ENCODE measurements around the gene NTSR1. TPM values are rescaled to one million over a fixed set of nuclear protein-coding genes. Genes with fewer than 3 reads are reported as not detected.

NTSR1 gene
- total RNA-seq, 1 experiment from 2014 or later = 78.7 TPM

GRCh38 chr20:62770111-62770910, 61.7 kb downstream of the NTSR1 start:
- no peak for DNase-seq (ENCODE audit: low spot score)

GRCh38 chr20:62770916-62771315, 62.3 kb downstream of the NTSR1 start:
- DNase-seq (ENCODE audit: low spot score) = no peak

- DNase-seq (ENCODE audit: low spot score) = no peak
Observed at GRCh38 chr20:62771396-62772102, 62.9 kb downstream of the NTSR1 start.

GRCh38 chr20:62772103-62772611, 63.5 kb downstream of the NTSR1 start:
- no peak for DNase-seq (ENCODE audit: low spot score)

GRCh38 chr20:62772619-62772989, 64.0 kb downstream of the NTSR1 start:
- DNase-seq (ENCODE audit: low spot score) = no peak

- no peak for DNase-seq (ENCODE audit: low spot score)
Observed at GRCh38 chr20:62772990-62773844, 64.6 kb downstream of the NTSR1 start.

- DNase-seq (ENCODE audit: low spot score) = no peak
Observed at GRCh38 chr20:62773845-62774714, 65.4 kb downstream of the NTSR1 start.

GRCh38 chr20:62774762-62775161, 66.1 kb downstream of the NTSR1 start:
- DNase-seq (ENCODE audit: low spot score) = no peak

- DNase-seq (ENCODE audit: low spot score) = no peak
Observed at GRCh38 chr20:62775206-62775605, 66.6 kb downstream of the NTSR1 start.

- no peak for DNase-seq (ENCODE audit: low spot score)
Observed at GRCh38 chr20:62776035-62776691, 67.5 kb downstream of the NTSR1 start.

GRCh38 chr20:62776692-62777527, 68.3 kb downstream of the NTSR1 start:
- DNase-seq (ENCODE audit: low spot score) = peak; percentile 90

GRCh38 chr20:62777528-62777830, 68.8 kb downstream of the NTSR1 start:
- no peak for DNase-seq (ENCODE audit: low spot score)

- DNase-seq (ENCODE audit: low spot score) = no peak
Observed at GRCh38 chr20:62778058-62778457, 69.4 kb downstream of the NTSR1 start.

- no peak for DNase-seq (ENCODE audit: low spot score)
Observed at GRCh38 chr20:62778601-62779416, 70.2 kb downstream of the NTSR1 start.

- no peak for DNase-seq (ENCODE audit: low spot score)
Observed at GRCh38 chr20:62779417-62779685, 70.7 kb downstream of the NTSR1 start.

GRCh38 chr20:62780204-62780603, 71.6 kb downstream of the NTSR1 start:
- no peak for DNase-seq (ENCODE audit: low spot score)

- DNase-seq (ENCODE audit: low spot score) = peak; percentile 59
Observed at GRCh38 chr20:62780696-62781095, 72.1 kb downstream of the NTSR1 start.

- peak; percentile 47 for DNase-seq (ENCODE audit: low spot score)
Observed at GRCh38 chr20:62782149-62782892, 73.7 kb downstream of the NTSR1 start.
